Neural cell (in vitro differentiated cells): Measurements from ENCODE around the gene FXN. TPM values are rescaled to one million over a fixed set of nuclear protein-coding genes. Genes with fewer than 3 reads are reported as not detected.

Source experiments
- H2AFZ ChIP-seq: fragments of 200-600, 300-800 bp; sonication (generic), shearing (Covaris generic); 2 replicates; pipeline ENCODE4 v1.6.0; 2014; ENCODE audit warnings: low read depth, mild to moderate bottlenecking, antibody characterized with exemption, low read length, moderate library complexity
- H3F3A ChIP-seq: fragments of 200-600 bp; shearing (Covaris generic); 2 replicates; pipeline ENCODE4 v1.6.1; 2016; ENCODE audit warnings: mild to moderate bottlenecking, moderate library complexity, mixed read lengths, antibody characterized with exemption, low read length; ENCODE audit not compliant: insufficient read depth, poor library complexity, severe bottlenecking
- H3K27ac ChIP-seq: fragments of 200-600, 300-800 bp; sonication (generic), shearing (Covaris generic); 2 replicates; pipeline ENCODE4 v1.5.1; 2014; ENCODE audit warnings: mild to moderate bottlenecking, low read length, moderate library complexity
- H3K27me3 ChIP-seq: fragments of 300-800, 200-600 bp; sonication (generic), shearing (Covaris generic); 2 replicates; pipeline ENCODE4 v1.6.0; 2014; ENCODE audit warnings: mild to moderate bottlenecking, low read depth, low read length, moderate library complexity; ENCODE audit not compliant: insufficient read depth
- H3K36me3 ChIP-seq: fragments of 300-800, 200-600 bp; sonication (generic), shearing (Covaris generic); 2 replicates; pipeline ENCODE4 v1.5.1; 2014; ENCODE audit warnings: mild to moderate bottlenecking, antibody characterized with exemption, low read length, moderate library complexity; ENCODE audit not compliant: insufficient read depth
- H3K4me2 ChIP-seq: fragments of 300-800, 200-600 bp; sonication (generic), shearing (Covaris generic); 2 replicates; pipeline ENCODE4 v1.6.0; 2014; ENCODE audit warnings: mild to moderate bottlenecking, low read length
- H3K4me3 ChIP-seq: fragments of 300-800, 200-600 bp; sonication (generic), shearing (Covaris generic); 2 replicates; pipeline ENCODE4 v1.5.1; 2014; ENCODE audit warnings: mild to moderate bottlenecking, low read length, moderate library complexity
- H3K79me2 ChIP-seq: fragments of 200-600 bp; shearing (Covaris generic); replicated peaks from 2 replicates; pipeline ENCODE4 v1.6.0; 2014; ENCODE audit warnings: mild to moderate bottlenecking, low read length, moderate library complexity; ENCODE audit not compliant: insufficient read depth
- H3K9ac ChIP-seq: fragments of 300-800, 200-600 bp; sonication (generic), shearing (Covaris generic); 2 replicates; pipeline ENCODE4 v1.6.1; 2016; ENCODE audit warnings: mild to moderate bottlenecking, low read length, mixed read lengths
- H3K9me2 ChIP-seq: fragments of 200-600 bp; shearing (Covaris generic); 2 replicates; pipeline ENCODE4 v1.6.1; 2016; ENCODE audit warnings: mild to moderate bottlenecking, low read length, mixed read lengths; ENCODE audit not compliant: insufficient read depth
- H3K9me3 ChIP-seq: fragments of 200-600, 300-800 bp; sonication (generic), shearing (Covaris generic); 2 replicates; pipeline ENCODE4 v1.6.1; 2016; ENCODE audit warnings: mild to moderate bottlenecking, mixed run types, low read length, moderate library complexity, mixed read lengths
- H4K20me1 ChIP-seq: fragments of 200-600 bp; shearing (Covaris generic); 2 replicates; pipeline ENCODE4 v1.6.1; 2016; ENCODE audit warnings: mild to moderate bottlenecking, mixed run types; ENCODE audit not compliant: insufficient read depth
- EP300 ChIP-seq: fragments of 450-650 bp; conservative IDR thresholded peaks from 2 replicates; pipeline ENCODE4 v1.6.1; 2014; ENCODE audit warnings: antibody characterized with exemption, mild to moderate bottlenecking, moderate library complexity; ENCODE audit not compliant: poor library complexity, severe bottlenecking
- EZH2 ChIP-seq: fragments of 200-600, 300-800 bp; shearing (Covaris generic), sonication (generic); IDR thresholded peaks from 2 replicates; pipeline ENCODE4 v1.6.1; 2014; ENCODE audit warnings: antibody characterized with exemption, low read length, borderline replicate concordance, mild to moderate bottlenecking; ENCODE audit not compliant: insufficient read depth, poor library complexity, severe bottlenecking
- MXI1 ChIP-seq: fragments of 450-650 bp; conservative IDR thresholded peaks from 2 replicates; pipeline ENCODE4 v1.6.1; 2014; ENCODE audit warnings: antibody characterized with exemption, mild to moderate bottlenecking; ENCODE audit not compliant: poor library complexity, severe bottlenecking
- POLR2AphosphoS5 ChIP-seq: IDR thresholded peaks from 2 replicates; pipeline ENCODE4 v1.6.1; 2012
- RAD21 ChIP-seq: fragments of 450-650 bp; conservative IDR thresholded peaks from 2 replicates; pipeline ENCODE4 v1.6.1; 2014; ENCODE audit warnings: antibody characterized with exemption, mild to moderate bottlenecking, moderate library complexity
- SMC3 ChIP-seq: fragments of 450-650 bp; conservative IDR thresholded peaks from 2 replicates; pipeline ENCODE4 v1.6.1; 2014; ENCODE audit warnings: antibody characterized with exemption, mild to moderate bottlenecking, moderate library complexity; ENCODE audit not compliant: poor library complexity
- TAF1 ChIP-seq: IDR thresholded peaks from 2 replicates; pipeline ENCODE4 v1.6.1; 2012; ENCODE audit warnings: low read depth
- polyA plus RNA-seq: library from polyadenylated mRNA; depleted of rRNA; stranded (reverse); fragments of >200 nt; gene quantifications from 2 replicates; pipeline ENCODE4 v1.2.3, GENCODE V29; 2014
- TF ChIP-seq, protein P1 (sequence below): IDR thresholded peaks from 2 replicates; pipeline ENCODE4 v1.6.1; 2012; ENCODE audit warnings: borderline replicate concordance
- TF ChIP-seq, protein P2 (sequence below): fragments of 450-650 bp; IDR thresholded peaks from 2 replicates; pipeline ENCODE4 v1.5.1; 2014; ENCODE audit warnings: antibody characterized with exemption, mild to moderate bottlenecking, moderate library complexity; ENCODE audit not compliant: poor library complexity, severe bottlenecking

FXN gene
- polyA plus RNA-seq, 1 donor from 2014 or later = 3.5 TPM

DNA sequence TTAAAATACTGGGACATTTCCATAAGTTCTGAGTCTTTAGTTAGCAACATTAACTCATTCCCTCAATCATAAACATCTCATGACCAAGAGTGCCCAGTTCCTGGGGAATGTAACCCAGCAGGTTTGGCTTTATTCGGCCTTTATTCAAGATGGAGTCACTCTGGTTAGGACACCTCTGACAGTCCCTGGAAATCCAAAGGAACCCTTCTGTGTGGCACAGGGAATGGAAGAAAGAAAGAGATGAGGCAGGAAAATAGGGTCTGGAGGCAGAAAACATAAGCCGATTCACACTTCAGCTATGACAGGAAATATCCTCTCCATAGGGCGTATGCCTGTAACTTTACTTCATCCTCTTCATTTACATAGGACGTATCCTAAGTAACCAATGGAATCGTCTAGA is 53.5 kb downstream of the FXN start:
- Histone ChIP-seq H3K27ac (no peak overlapping the region), H4K20me1 (no peaks in the 10 kb centered on the region), H3K9me2 (no peaks in the 10 kb centered on the region), H3K4me3 (no peak overlapping the region), H2AFZ (no peak overlapping the region), H3K9ac (no peak overlapping the region), H3F3A (no peaks in the 10 kb centered on the region), H3K4me2 (no peak overlapping the region), H3K27me3 (no peaks in the 10 kb centered on the region), H3K36me3 (no peaks in the 10 kb centered on the region), H3K79me2 (no peaks in the 10 kb centered on the region), H3K9me3 (no peaks in the 10 kb centered on the region)
- TF ChIP-seq TAF1 (no peak), MXI1 (no peak), RAD21 (no peak), SMC3 (no peak), EZH2 (no peak), POLR2AphosphoS5 (no peak), EP300 (no peak)
- TF ChIP-seq, protein P1, sequence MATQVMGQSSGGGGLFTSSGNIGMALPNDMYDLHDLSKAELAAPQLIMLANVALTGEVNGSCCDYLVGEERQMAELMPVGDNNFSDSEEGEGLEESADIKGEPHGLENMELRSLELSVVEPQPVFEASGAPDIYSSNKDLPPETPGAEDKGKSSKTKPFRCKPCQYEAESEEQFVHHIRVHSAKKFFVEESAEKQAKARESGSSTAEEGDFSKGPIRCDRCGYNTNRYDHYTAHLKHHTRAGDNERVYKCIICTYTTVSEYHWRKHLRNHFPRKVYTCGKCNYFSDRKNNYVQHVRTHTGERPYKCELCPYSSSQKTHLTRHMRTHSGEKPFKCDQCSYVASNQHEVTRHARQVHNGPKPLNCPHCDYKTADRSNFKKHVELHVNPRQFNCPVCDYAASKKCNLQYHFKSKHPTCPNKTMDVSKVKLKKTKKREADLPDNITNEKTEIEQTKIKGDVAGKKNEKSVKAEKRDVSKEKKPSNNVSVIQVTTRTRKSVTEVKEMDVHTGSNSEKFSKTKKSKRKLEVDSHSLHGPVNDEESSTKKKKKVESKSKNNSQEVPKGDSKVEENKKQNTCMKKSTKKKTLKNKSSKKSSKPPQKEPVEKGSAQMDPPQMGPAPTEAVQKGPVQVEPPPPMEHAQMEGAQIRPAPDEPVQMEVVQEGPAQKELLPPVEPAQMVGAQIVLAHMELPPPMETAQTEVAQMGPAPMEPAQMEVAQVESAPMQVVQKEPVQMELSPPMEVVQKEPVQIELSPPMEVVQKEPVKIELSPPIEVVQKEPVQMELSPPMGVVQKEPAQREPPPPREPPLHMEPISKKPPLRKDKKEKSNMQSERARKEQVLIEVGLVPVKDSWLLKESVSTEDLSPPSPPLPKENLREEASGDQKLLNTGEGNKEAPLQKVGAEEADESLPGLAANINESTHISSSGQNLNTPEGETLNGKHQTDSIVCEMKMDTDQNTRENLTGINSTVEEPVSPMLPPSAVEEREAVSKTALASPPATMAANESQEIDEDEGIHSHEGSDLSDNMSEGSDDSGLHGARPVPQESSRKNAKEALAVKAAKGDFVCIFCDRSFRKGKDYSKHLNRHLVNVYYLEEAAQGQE = no peak
- TF ChIP-seq, protein P2, sequence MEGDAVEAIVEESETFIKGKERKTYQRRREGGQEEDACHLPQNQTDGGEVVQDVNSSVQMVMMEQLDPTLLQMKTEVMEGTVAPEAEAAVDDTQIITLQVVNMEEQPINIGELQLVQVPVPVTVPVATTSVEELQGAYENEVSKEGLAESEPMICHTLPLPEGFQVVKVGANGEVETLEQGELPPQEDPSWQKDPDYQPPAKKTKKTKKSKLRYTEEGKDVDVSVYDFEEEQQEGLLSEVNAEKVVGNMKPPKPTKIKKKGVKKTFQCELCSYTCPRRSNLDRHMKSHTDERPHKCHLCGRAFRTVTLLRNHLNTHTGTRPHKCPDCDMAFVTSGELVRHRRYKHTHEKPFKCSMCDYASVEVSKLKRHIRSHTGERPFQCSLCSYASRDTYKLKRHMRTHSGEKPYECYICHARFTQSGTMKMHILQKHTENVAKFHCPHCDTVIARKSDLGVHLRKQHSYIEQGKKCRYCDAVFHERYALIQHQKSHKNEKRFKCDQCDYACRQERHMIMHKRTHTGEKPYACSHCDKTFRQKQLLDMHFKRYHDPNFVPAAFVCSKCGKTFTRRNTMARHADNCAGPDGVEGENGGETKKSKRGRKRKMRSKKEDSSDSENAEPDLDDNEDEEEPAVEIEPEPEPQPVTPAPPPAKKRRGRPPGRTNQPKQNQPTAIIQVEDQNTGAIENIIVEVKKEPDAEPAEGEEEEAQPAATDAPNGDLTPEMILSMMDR = no peak

DNA sequence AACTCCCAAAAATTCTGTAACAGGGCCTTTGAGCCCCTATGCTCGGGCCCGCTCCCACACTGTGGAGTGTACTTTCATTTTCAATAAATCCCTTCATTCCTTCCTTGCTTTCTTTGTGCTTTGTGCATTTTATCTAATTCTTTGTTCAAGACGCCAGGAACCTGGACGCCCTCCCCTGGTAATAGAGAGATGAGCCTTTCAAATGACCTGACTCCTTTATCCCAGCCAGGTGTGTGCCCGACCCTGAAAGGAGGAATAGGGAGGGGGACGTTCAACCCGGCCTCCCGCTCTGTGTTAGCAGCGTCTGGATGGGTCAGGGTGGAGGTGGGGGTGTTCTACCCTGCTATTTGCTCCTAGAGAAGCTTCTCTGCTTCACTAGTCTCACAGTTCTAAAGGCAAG is 53.9 kb downstream of the FXN start:
- Histone ChIP-seq H3K9ac (no peak overlapping the region), H2AFZ (no peak overlapping the region), H3K9me3 (no peaks in the 10 kb centered on the region), H3K36me3 (no peaks in the 10 kb centered on the region), H3K27me3 (no peaks in the 10 kb centered on the region), H3K4me2 (no peak overlapping the region), H3K79me2 (no peaks in the 10 kb centered on the region), H4K20me1 (no peaks in the 10 kb centered on the region), H3K9me2 (no peaks in the 10 kb centered on the region), H3K4me3 (no peak overlapping the region), H3F3A (no peaks in the 10 kb centered on the region), H3K27ac (no peak overlapping the region)
- TF ChIP-seq EZH2 (no peak), RAD21 (no peak), SMC3 (no peak), POLR2AphosphoS5 (no peak), EP300 (no peak), TAF1 (no peak), MXI1 (no peak)
- TF ChIP-seq, protein P1 = no peak
- TF ChIP-seq, protein P2 = no peak
